ENCODE data around the gene SMARCAL1. TPM values are rescaled to one million over a fixed set of nuclear protein-coding genes. Genes with fewer than 3 reads are reported as not detected.

Gene SMARCAL1
- total and polyA plus RNA-seq, 2 of the 4 experiments (the other 2 are of a cell fraction), result 13.6 to 21.0 TPM

- no peak overlapping the region for H3K23ac ChIP-seq (ENCODE audit: low read depth, low read length)
Observed at GRCh38 chr2:216385478-216385877, 26.8 kb upstream of the SMARCAL1 start.

More at GRCh38 chr2:216385478-216385877, 26.8 kb upstream of the SMARCAL1 start:
- H4K91ac ChIP-seq (ENCODE audit: insufficient read depth, low read depth, low read length), result no peak overlapping the region
- H3K9me3 ChIP-seq (ENCODE audit: control insufficient read depth, insufficient read depth, low read length), result no peaks in the 10 kb centered on the region; the same call in 1 of the 2 replicates
- no peak overlapping the region for H3K18ac ChIP-seq (ENCODE audit: low read depth, low read length)
- H3K9ac ChIP-seq (ENCODE audit: low read depth, low read length), result no peak overlapping the region
- no peak overlapping the region for H3K4me3 ChIP-seq (ENCODE audit: insufficient read depth, low read depth, low read length)
- no peaks in the 10 kb centered on the region for H4K20me1 ChIP-seq (ENCODE audit: insufficient read depth, low read length)
- H3K4me1 ChIP-seq (ENCODE audit: control insufficient read depth, insufficient read depth, low read length), result no peaks in the 10 kb centered on the region
- H2BK15ac ChIP-seq (ENCODE audit: low read depth, low read length), result no peak overlapping the region
- no peak overlapping the region for H2AK9ac ChIP-seq (replicated peaks; ENCODE audit: low read depth, low read length, poor library complexity)
- ChIA-PET CTCF (no interaction called here), POLR2A (ENCODE audit: unreplicated experiment) (no interaction called here)
- H2BK5ac ChIP-seq (ENCODE audit: low read depth, low read length, poor library complexity, severe bottlenecking), result no peak overlapping the region
- H2AK5ac ChIP-seq (ENCODE audit: low read depth, low read length), result no peak overlapping the region
- H3K27me3 ChIP-seq (ENCODE audit: control insufficient read depth, insufficient read depth, low read length), result no peaks in the 10 kb centered on the region
- H3K4ac ChIP-seq (ENCODE audit: low read depth, low read length), result no peak overlapping the region
- ATAC-seq (ENCODE audit: low read depth), result no peak
- intact Hi-C loops (cut with micrococcal nuclease) (no loop called here), dilution Hi-C loops (cut with HindIII; ENCODE audit: low sequenced_read_pairs, unreplicated experiment) (no loop called here), in situ Hi-C loops (cut with MboI; ENCODE audit: low sequenced_read_pairs) (no loop called here)
- 67% methylated on average over 1 of the region's 2 CpGs; no CpG with 5 or more reads in 1 of the 2 experiments for WGBS, 2 experiments (ENCODE audit: extremely low coverage in 2 of 2, insufficient read length in 1 of 2)
- DNase-seq, result no peak
- no peak overlapping the region for H3K14ac ChIP-seq (replicated peaks; ENCODE audit: low read depth, low read length)
- TF ChIP-seq MAFK (IDR thresholded peaks at IDR 0.05; ENCODE audit: low read depth, low read length) (peak; percentile 43; the same call in 1 of the 2 replicates), FOS (IDR thresholded peaks at IDR 0.05; ENCODE audit: low read depth, low read length) (peak; percentile 60), CHD1 (IDR thresholded peaks at IDR 0.05; ENCODE audit: low read depth, low read length) (no peak)
- no peak overlapping the region for H3K4me2 ChIP-seq (ENCODE audit: low read depth, low read length)
- H2BK120ac ChIP-seq (ENCODE audit: low read depth, low read length), result no peak overlapping the region
- H4K5ac ChIP-seq (ENCODE audit: low read depth, low read length), result no peak overlapping the region
- no TSS peak for BruUV-seq (replicated peaks)
- no peaks in the 10 kb centered on the region for H3K79me1 ChIP-seq (ENCODE audit: low read depth in 1 of 2, low read length in 2 of 2)
- H4K8ac ChIP-seq (ENCODE audit: low read depth in 2 of 2, low read length in 2 of 2), result no peak overlapping the region
- H3K36me3 ChIP-seq (ENCODE audit: control insufficient read depth, insufficient read depth, low read length), result no peaks in the 10 kb centered on the region
- no peaks in the 10 kb centered on the region; the same call in 1 of the 2 replicates for H3K9me1 ChIP-seq (ENCODE audit: insufficient read depth, low read length)
- H2AFZ ChIP-seq (replicated peaks; ENCODE audit: low read length, poor library complexity), result no peak overlapping the region
- no peak overlapping the region for H3K27ac ChIP-seq (ENCODE audit: insufficient read depth, low read length)
- H2BK20ac ChIP-seq (ENCODE audit: low read depth, low read length), result no peak overlapping the region
- no peak overlapping the region for H3K56ac ChIP-seq (ENCODE audit: extremely low read depth, insufficient read depth, low read length)

Data from IMR-90 (cell line).